MM.1S (cell line): ENCODE results near the gene PLEKHJ1.
A peak's percentile ranks its signal among the peaks of the same experiment; 100 is the strongest.

Source experiments
- CTCF ChIP-seq: fragments of 300-600 bp; sonication (generic); IDR thresholded peaks from 2 replicates; pipeline ENCODE4 v1.5.1; 2016; ENCODE audit warnings: antibody characterized with exemption, low read length, mixed read lengths
- EZH2 ChIP-seq: fragments of 300-600 bp; sonication (generic); optimal IDR thresholded peaks from 2 replicates; pipeline ENCODE3; 2017; ENCODE audit warnings: low read depth, mild to moderate bottlenecking, antibody characterized with exemption, low read length, mixed read lengths
- EZH2phosphoT487 ChIP-seq: fragments of 300-600 bp; sonication (generic); IDR thresholded peaks from 2 replicates; pipeline ENCODE4 v1.6.1; 2018; ENCODE audit warnings: antibody characterized with exemption, low read length

- TF ChIP-seq CTCF, result peak; percentile 99
- no peak for TF ChIP-seq EZH2
- TF ChIP-seq EZH2phosphoT487, result no peak
Observed at GRCh38 chr19:2273356-2274184, 37.4 kb upstream of the PLEKHJ1 start.
